Endothelial cell (in vitro differentiated cells): Measurements from ENCODE around the gene ACOT8. TPM values are rescaled to one million over a fixed set of nuclear protein-coding genes. Genes with fewer than 3 reads are reported as not detected.

Source experiments
- DNase-seq: peaks from one replicate; pipeline ENCODE4 v3.0.0; 2021; ENCODE audit warnings: low spot score
- H3K27ac Mint-ChIP-seq: one replicate; pipeline ENCODE4 v1.8.0; 2021; ENCODE audit warnings: mixed read lengths, inconsistent platforms; ENCODE audit not compliant: unreplicated experiment
- H3K27me3 Mint-ChIP-seq: one replicate; pipeline ENCODE4 v1.8.0; 2021; ENCODE audit warnings: mild to moderate bottlenecking, moderate library complexity, mixed read lengths, inconsistent platforms; ENCODE audit not compliant: unreplicated experiment
- H3K36me3 Mint-ChIP-seq: one replicate; pipeline ENCODE4 v1.8.0; 2021; ENCODE audit warnings: mild to moderate bottlenecking, low read depth, mixed read lengths, inconsistent platforms; ENCODE audit not compliant: unreplicated experiment
- H3K4me1 Mint-ChIP-seq: one replicate; pipeline ENCODE4 v1.8.0; 2021; ENCODE audit warnings: mild to moderate bottlenecking, mixed read lengths, inconsistent platforms; ENCODE audit not compliant: unreplicated experiment
- H3K4me3 Mint-ChIP-seq: one replicate; pipeline ENCODE4 v1.8.0; 2021; ENCODE audit warnings: mild to moderate bottlenecking, mixed read lengths, inconsistent platforms; ENCODE audit not compliant: unreplicated experiment
- H3K9me3 Mint-ChIP-seq: one replicate; pipeline ENCODE4 v1.8.0; 2021; ENCODE audit warnings: mixed read lengths, inconsistent platforms; ENCODE audit not compliant: unreplicated experiment
- total RNA-seq: library from RNA; stranded (reverse); fragmentation: NEBNext Ultra II Directional; extraction: Animal tissue kit (Norgen Biotek cat#: 25700); gene quantifications from one replicate; pipeline ENCODE4 v1.2.1, GENCODE V29; 2021; ENCODE audit not compliant: unreplicated experiment
- TF ChIP-seq, protein P1 (sequence below): fragments of 200-600 bp; sonication (generic); IDR thresholded peaks from one replicate; pipeline ENCODE4 v1.5.0; 2021; ENCODE audit warnings: antibody characterized with exemption; ENCODE audit not compliant: unreplicated experiment

The ACOT8 gene
- total RNA-seq, 1 donor from 2014 or later, result 25.3 TPM

DNA sequence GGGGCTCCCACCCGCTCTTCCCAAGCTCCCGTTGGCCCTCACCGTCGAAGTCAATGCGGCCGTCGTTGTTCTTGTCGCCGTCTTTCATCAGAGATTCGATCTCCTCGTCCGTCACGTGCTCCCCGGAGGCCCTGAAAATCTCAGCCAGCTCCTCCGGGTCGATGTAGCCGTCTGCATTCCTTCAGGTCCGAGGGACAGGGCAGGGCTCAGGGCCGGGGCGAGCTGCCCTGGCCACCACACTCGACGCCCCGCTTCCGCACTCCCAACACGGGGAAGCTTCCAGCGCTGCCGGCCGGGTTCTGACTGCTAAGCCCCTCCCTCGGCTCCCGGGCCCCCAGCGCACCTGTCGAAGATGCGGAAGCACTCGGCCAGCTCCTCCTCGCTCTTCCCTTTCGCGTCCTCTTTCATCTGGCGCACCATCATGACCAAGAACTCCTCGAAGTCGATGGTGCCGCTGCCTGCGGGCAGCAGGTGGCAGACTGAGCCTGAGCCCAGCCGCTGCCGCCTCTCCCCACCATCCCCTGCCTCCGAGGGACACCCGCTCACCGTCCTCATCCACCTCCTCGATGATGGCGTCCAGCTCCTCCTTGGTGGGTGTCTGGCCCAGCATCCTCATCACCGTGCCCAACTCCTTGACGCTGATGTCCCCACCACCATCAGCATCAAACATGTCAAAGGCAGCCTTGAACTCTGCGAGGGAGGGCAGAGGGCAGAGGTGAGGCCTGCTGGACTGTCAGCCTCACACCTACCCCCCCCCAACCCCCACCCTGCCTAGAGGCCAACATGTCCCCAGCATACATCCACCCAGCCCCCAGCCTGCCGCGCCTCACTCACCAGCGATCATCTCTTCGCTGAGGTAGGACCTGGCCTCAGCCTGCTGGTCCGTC, 33.0 kb downstream of the ACOT8 start:
- Mint-ChIP-seq H3K27ac (no peak overlapping the region), H3K9me3 (no peaks in the 10 kb centered on the region)
- TF ChIP-seq, protein P1, sequence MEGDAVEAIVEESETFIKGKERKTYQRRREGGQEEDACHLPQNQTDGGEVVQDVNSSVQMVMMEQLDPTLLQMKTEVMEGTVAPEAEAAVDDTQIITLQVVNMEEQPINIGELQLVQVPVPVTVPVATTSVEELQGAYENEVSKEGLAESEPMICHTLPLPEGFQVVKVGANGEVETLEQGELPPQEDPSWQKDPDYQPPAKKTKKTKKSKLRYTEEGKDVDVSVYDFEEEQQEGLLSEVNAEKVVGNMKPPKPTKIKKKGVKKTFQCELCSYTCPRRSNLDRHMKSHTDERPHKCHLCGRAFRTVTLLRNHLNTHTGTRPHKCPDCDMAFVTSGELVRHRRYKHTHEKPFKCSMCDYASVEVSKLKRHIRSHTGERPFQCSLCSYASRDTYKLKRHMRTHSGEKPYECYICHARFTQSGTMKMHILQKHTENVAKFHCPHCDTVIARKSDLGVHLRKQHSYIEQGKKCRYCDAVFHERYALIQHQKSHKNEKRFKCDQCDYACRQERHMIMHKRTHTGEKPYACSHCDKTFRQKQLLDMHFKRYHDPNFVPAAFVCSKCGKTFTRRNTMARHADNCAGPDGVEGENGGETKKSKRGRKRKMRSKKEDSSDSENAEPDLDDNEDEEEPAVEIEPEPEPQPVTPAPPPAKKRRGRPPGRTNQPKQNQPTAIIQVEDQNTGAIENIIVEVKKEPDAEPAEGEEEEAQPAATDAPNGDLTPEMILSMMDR, result no peak

DNA sequence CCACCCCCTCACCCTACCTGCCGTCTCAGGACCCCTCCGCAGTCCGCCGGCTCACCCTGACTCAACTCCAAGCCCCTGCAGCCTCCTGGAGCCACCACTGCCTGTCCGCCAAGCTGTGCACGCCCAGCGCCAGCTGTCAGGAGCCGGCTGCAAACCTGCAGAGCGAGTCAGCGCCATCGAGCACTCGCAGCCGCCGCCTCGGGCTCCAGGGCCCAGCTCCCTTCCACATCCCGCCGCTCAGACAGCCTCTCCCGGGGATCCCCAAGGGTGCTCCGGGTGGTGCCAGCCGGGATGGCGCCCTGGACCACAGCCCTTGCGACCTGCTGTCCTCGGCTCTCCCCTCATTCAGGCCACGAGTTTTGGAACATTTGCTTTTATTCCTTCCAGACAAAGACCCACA, 34.3 kb downstream of the ACOT8 start:
- Mint-ChIP-seq H3K27me3 (peaks cover 5% of the 10 kb centered on the region), H3K4me3 (no peak overlapping the region), H3K36me3 (no peaks in the 10 kb centered on the region), H3K27ac (no peak overlapping the region), H3K4me1 (no peaks in the 10 kb centered on the region), H3K9me3 (no peaks in the 10 kb centered on the region)
- TF ChIP-seq, protein P1, result no peak
- no peak for DNase-seq

More for the DNA sequence above, 33.0 kb downstream of the ACOT8 start:
- peaks cover 5% of the 10 kb centered on the region for H3K27me3 Mint-ChIP-seq
- DNase-seq, result peak; percentile 37
- H3K4me3 Mint-ChIP-seq, result no peak overlapping the region
- no peaks in the 10 kb centered on the region for H3K36me3 Mint-ChIP-seq
- no peaks in the 10 kb centered on the region for H3K4me1 Mint-ChIP-seq

DNA sequence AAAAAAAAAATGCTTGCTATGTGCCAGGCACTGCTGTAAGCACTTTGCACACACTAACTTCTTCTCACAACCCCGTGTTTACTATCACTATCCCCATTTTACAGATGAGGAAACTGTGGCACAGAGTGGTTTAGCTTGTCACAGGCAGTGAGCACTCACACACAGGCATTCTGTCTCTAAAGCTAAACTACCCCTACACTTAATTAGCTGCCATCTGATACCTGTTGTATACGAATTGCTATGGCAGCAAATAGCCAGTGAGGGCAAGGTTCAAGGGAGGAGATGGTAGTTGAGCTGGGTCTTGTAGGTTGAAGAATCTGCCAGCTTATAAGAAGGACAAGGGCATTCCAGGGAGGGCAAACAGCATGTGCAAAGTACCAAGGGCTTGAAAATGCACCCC, 35.2 kb downstream of the ACOT8 start:
- Mint-ChIP-seq H3K36me3 (no peaks in the 10 kb centered on the region), H3K4me3 (no peak overlapping the region), H3K4me1 (no peaks in the 10 kb centered on the region), H3K27ac (no peak overlapping the region), H3K27me3 (peaks cover 4% of the 10 kb centered on the region), H3K9me3 (no peaks in the 10 kb centered on the region)
- no peak for DNase-seq
- TF ChIP-seq, protein P1, result no peak

DNA sequence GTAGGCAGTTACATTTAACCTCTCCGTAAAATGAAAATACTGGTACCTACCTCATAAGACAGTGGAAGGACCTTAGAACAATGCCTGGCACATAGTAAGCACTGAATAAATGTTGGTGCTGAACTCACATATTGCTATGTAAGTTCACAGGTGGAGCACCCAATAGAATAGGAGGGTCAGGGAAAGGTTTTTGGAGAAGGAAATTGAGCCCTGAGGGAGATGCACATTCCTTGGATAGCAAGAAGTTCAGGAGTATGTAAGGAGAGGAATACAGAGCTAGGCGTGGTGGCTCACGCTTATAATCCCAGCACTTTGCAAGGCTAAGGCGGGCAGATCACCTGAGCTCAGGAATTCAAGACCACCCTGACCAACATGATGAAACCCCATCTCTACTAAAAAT, 37.7 kb downstream of the ACOT8 start:
- TF ChIP-seq, protein P1, result no peak
- Mint-ChIP-seq H3K4me3 (no peak overlapping the region), H3K27me3 (peaks cover 4% of the 10 kb centered on the region), H3K27ac (no peak overlapping the region), H3K36me3 (no peaks in the 10 kb centered on the region), H3K9me3 (no peaks in the 10 kb centered on the region), H3K4me1 (no peaks in the 10 kb centered on the region)
- no peak for DNase-seq

DNA sequence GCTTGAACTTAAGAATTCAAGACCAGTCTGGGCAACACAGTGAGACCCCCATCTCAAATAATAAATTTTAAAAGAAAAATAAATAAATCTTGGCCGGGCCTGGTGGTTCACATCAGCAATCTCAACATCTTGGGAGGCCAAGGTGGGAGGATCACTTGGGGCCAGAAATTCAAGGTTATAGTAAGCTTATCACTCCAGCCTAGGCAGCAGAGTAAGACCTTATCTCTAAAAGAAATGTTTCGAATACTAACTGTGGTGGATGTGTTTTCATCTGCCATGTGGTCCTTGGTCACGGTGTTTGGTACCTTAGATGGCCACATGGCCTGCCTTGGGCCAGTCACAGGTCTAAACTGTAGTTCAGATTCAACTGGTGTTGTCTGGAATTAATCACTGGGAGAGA, 39.0 kb downstream of the ACOT8 start:
- Mint-ChIP-seq H3K27me3 (peaks cover 3% of the 10 kb centered on the region), H3K27ac (no peak overlapping the region), H3K4me1 (peaks cover 4% of the 10 kb centered on the region), H3K9me3 (no peaks in the 10 kb centered on the region), H3K36me3 (no peaks in the 10 kb centered on the region), H3K4me3 (peak overlapping the region; percentile 34)
- TF ChIP-seq, protein P1, result no peak
- no peak for DNase-seq
